HepG2 (cell line): ENCODE results near the gene ABCD2.
"Not testable (repeated sequence)": the region's sequence is repeated elsewhere in the genome, so short reads cannot be mapped to it uniquely, and the experiment has no call there.

Experiments
- HNF4G ChIP-seq, 2 experiments: sonication (generic) in 1 of 2; formaldehyde crosslinking in 1 of 2; IDR thresholded peaks; 2 replicates each; pipeline versions ENCODE4 v1.4.0 to v1.6.1; 2011 to 2020; ENCODE audit warnings: borderline replicate concordance in 2 of 2, low read depth in 2 of 2, mild to moderate bottlenecking in 2 of 2, low read length in 1 of 2, missing genetic modification reagents in 1 of 2, moderate library complexity in 1 of 2
- MYC ChIP-seq: sonication (generic); formaldehyde crosslinking; IDR thresholded peaks from 2 replicates; pipeline ENCODE4 v1.9.0; 2021; ENCODE audit warnings: missing genetic modification reagents, borderline replicate concordance
- MYNN ChIP-seq: sonication (generic); formaldehyde crosslinking; IDR thresholded peaks from 2 replicates; pipeline ENCODE4 v1.4.0; 2020; ENCODE audit warnings: mild to moderate bottlenecking, low read depth, missing genetic modification reagents
- NFE2L2 ChIP-seq: fragments of 150-350 bp; IDR thresholded peaks from 2 replicates; pipeline ENCODE4 v1.6.1; 2014; ENCODE audit warnings: low read length
- REPIN1 ChIP-seq: sonication (generic); formaldehyde crosslinking; IDR thresholded peaks from 2 replicates; pipeline ENCODE4 v1.8.0; 2022; ENCODE audit warnings: missing genetic modification reagents, low read depth, mild to moderate bottlenecking, borderline replicate concordance
- ZNF253 ChIP-seq: sonication (generic); formaldehyde crosslinking; IDR thresholded peaks from 2 replicates; pipeline ENCODE4 v1.8.0; 2022; ENCODE audit warnings: mild to moderate bottlenecking, missing genetic modification reagents, borderline replicate concordance
- TF ChIP-seq, protein P1 (sequence below): sonication (generic); formaldehyde crosslinking; IDR thresholded peaks from 2 replicates; pipeline ENCODE4 v1.5.0; 2020; ENCODE audit warnings: mild to moderate bottlenecking, missing genetic modification reagents, moderate library complexity

- TF ChIP-seq REPIN1 (CRISPR knock-in tag); ZNF253; HNF4G (IDR thresholded peaks at IDR 0.05; ENCODE audit: borderline replicate concordance, low read depth, low read length); HNF4G (CRISPR knock-in tag; IDR thresholded peaks at IDR 0.05; ENCODE audit: borderline replicate concordance, low read depth); MYNN (CRISPR knock-in tag); NFE2L2; MYC (CRISPR knock-in tag): not testable (repeated sequence)
- TF ChIP-seq, protein P1, sequence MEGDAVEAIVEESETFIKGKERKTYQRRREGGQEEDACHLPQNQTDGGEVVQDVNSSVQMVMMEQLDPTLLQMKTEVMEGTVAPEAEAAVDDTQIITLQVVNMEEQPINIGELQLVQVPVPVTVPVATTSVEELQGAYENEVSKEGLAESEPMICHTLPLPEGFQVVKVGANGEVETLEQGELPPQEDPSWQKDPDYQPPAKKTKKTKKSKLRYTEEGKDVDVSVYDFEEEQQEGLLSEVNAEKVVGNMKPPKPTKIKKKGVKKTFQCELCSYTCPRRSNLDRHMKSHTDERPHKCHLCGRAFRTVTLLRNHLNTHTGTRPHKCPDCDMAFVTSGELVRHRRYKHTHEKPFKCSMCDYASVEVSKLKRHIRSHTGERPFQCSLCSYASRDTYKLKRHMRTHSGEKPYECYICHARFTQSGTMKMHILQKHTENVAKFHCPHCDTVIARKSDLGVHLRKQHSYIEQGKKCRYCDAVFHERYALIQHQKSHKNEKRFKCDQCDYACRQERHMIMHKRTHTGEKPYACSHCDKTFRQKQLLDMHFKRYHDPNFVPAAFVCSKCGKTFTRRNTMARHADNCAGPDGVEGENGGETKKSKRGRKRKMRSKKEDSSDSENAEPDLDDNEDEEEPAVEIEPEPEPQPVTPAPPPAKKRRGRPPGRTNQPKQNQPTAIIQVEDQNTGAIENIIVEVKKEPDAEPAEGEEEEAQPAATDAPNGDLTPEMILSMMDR (CRISPR knock-in tag), result not testable (repeated sequence)
These were observed 97.4 kb downstream of the ABCD2 start for GRCh38 chr12:39522167-39522566.
